ENCODE measurements around the gene SNPH. TPM values are rescaled to one million over a fixed set of nuclear protein-coding genes. Genes with fewer than 3 reads are reported as not detected.

The SNPH gene
- total and polyA plus RNA-seq, 2 of the 8 experiments (the other 6 are each of a cell fraction or from before 2014, with no cell fraction given), result 0.98 to 4.9 TPM

DNA sequence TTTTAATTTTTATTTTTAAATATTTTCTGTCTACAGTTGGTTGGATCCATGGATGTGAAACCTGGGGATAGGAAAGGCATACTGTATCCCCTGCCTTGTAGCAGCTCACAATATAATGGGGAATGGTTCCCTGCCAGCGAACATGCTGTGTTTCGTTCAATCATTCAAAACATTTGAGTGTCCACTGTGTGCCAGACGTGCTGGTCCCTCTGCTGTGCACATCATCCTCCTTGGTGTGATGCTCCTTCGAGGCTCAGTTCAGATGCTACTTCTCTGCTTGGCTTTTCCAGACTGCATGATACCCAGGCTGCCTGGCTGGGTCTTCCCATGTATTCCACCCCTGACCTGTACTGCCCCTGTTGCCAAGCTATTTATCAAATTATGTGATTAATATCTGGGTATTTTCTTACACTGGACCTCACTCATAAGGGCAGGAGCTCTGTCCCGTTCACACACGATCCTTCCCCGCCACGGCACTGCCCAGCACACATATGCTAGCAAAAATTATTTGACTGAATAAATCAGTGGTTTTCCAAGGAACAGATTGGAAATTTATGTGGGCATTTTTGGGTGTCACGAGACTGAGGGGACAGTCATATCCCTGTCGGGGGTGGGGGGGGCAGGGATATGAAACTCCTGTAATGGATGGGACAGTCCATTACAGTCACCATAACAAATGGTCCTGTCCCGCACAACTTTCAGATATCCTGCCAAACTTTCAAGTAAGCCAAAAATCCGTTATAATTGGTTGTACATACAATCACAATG, 57.9 kb downstream of the SNPH start:
- H2BK15ac ChIP-seq (ENCODE audit: low read length), result no peak overlapping the region
- 0 out of 8 replicates have a peak, but pooled peaks cover 0 to 3% (median 0%) of the 10 kb centered on the region in 4 experiments for H3K36me3 ChIP-seq (ENCODE audit: control insufficient read depth in 2 of 4, insufficient read depth in 4 of 4, low read length in 3 of 4)
- peaks cover 2 to 13% (median 5%) of the 10 kb centered on the region in 4 experiments; a peak in 6 of 7 replicates for H3K4me1 ChIP-seq (replicated peaks in 1 of 4; ENCODE audit: control insufficient read depth in 3 of 4, insufficient read depth in 4 of 4, low read length in 3 of 4)
- H3K56ac ChIP-seq (replicated peaks; ENCODE audit: insufficient read length, low read depth, low read length), result no peak overlapping the region
- peak in 1 of 2 experiments; percentile 33 for DNase-seq (ENCODE audit: low read depth in 1 of 2, low spot score in 2 of 2)
- FAIRE-seq, result no peak
- H3K9ac ChIP-seq (replicated peaks in 1 of 4; ENCODE audit: extremely low read depth in 1 of 4, low read depth in 3 of 4, low read length in 3 of 4), result no peak overlapping the region
- H3K27ac ChIP-seq (ENCODE audit: low read depth, low read length), result no peak overlapping the region
- no peak overlapping the region for H3K18ac ChIP-seq (ENCODE audit: extremely low read depth, low read length)
- peaks cover 4 to 21% of the 10 kb centered on the region in 2 experiments for H4K20me1 ChIP-seq (replicated peaks in 1 of 2; ENCODE audit: control insufficient read depth in 1 of 2, insufficient read depth in 2 of 2, low read length in 2 of 2)
- peaks cover 20% of the 10 kb centered on the region for H3K79me1 ChIP-seq (ENCODE audit: low read depth, low read length)
- H4K5ac ChIP-seq (ENCODE audit: insufficient read length, low read depth, low read length), result no peak overlapping the region
- no peak overlapping the region for H3K23ac ChIP-seq (ENCODE audit: insufficient read length)
- H3K79me2 ChIP-seq (ENCODE audit: control insufficient read depth in 1 of 2, insufficient read depth in 2 of 2, low read length in 2 of 2), result peaks cover 18 to 37% of the 10 kb centered on the region in 2 experiments
- no peak overlapping the region for H3K4me3 ChIP-seq (ENCODE audit: extremely low read depth in 1 of 4, insufficient read depth in 2 of 4, low read depth in 3 of 4, low read length in 4 of 4)
- no peak overlapping the region for H2BK20ac ChIP-seq (ENCODE audit: low read length)
- no peaks in the 10 kb centered on the region for H3K9me3 ChIP-seq (ENCODE audit: insufficient read depth in 2 of 2, low read depth in 1 of 2, low read length in 1 of 2)
- H2BK5ac ChIP-seq (ENCODE audit: low read depth, low read length), result no peak overlapping the region
- WGBS, 2 experiments (ENCODE audit: extremely low coverage in 1 of 2, insufficient coverage in 1 of 2, insufficient read length in 1 of 2, insufficient replicate concordance in 2 of 2, low coverage in 1 of 2, low lambda C conversion rate in 2 of 2, missing lambda C conversion rate in 1 of 2), result 83% methylated on average over 12 of the region's 12 CpGs; no CpG with 5 or more reads in 1 of the 2 experiments
- ChIA-PET POLR2A (ENCODE audit: partially characterized antibody) (interaction anchor here (0.6 to 6.5 kb wide), 6 partner anchors 20 to 67 kb away, joined by 3 to 34 read pairs (median 5); no protein-coding TSS in a partner anchor), CTCF (ENCODE audit: partially characterized antibody) (interaction anchor here (0.7 to 3.6 kb wide), 5 partner anchors 12 to 143 kb away, joined by 3 to 28 read pairs (median 3); no protein-coding TSS in a partner anchor)
- H3K4ac ChIP-seq (replicated peaks; ENCODE audit: insufficient read length, low read depth, low read length), result no peak overlapping the region
- H4K8ac ChIP-seq (ENCODE audit: extremely low read depth, insufficient read depth, low read length), result 0 out of 2 replicates have a peak overlapping the region, but pooled peaks have one; percentile 6
- H3K14ac ChIP-seq (ENCODE audit: insufficient read length), result no peak overlapping the region
- peaks cover 10% of the 10 kb centered on the region for H3K23me2 ChIP-seq (ENCODE audit: low read depth, low read length)
- no peak overlapping the region for H2BK120ac ChIP-seq (replicated peaks; ENCODE audit: low read depth, low read length)
- no peak overlapping the region for H2AFZ ChIP-seq (ENCODE audit: low read length)
- no peak overlapping the region for H4K91ac ChIP-seq (replicated peaks; ENCODE audit: insufficient read length, low read length)
- H2BK12ac ChIP-seq (ENCODE audit: low read depth, low read length), result no peak overlapping the region; the same call in 1 of the 2 replicates
- H3K27me3 ChIP-seq (replicated peaks in 1 of 4; ENCODE audit: control insufficient read depth in 3 of 4, extremely low read depth in 1 of 4, insufficient read depth in 3 of 4, low read length in 3 of 4), result no peaks in the 10 kb centered on the region
- peak overlapping the region in 1 of 2 experiments; percentile 77; a peak in 1 of 4 replicates for H3K4me2 ChIP-seq (ENCODE audit: insufficient read depth in 1 of 2, low read depth in 2 of 2, low read length in 2 of 2)
- no peak overlapping the region; the same call in 1 of the 2 replicates for H2AK5ac ChIP-seq (ENCODE audit: low read depth, low read length)
- TF ChIP-seq CREB1 (IDR thresholded peaks at IDR 0.05) (no peak), EGR1 (IDR thresholded peaks at IDR 0.05; ENCODE audit: borderline replicate concordance, low read depth, low read length) (no peak), CEBPB (IDR thresholded peaks at IDR 0.05; ENCODE audit: low read depth, low read length) (no peak), ZNF274 (IDR thresholded peaks at IDR 0.05; ENCODE audit: borderline replicate concordance, extremely low read depth, low read length) (no peak), HDAC6 (IDR thresholded peaks at IDR 0.05; ENCODE audit: low read depth, low read length) (no peak), CTBP2 (IDR thresholded peaks at IDR 0.05; ENCODE audit: borderline replicate concordance, insufficient read depth, insufficient read length, low read length) (no peak), CHD2 (IDR thresholded peaks at IDR 0.05; ENCODE audit: low read length) (no peak)
- TF ChIP-seq, protein P1, sequence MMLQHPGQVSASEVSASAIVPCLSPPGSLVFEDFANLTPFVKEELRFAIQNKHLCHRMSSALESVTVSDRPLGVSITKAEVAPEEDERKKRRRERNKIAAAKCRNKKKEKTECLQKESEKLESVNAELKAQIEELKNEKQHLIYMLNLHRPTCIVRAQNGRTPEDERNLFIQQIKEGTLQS (IDR thresholded peaks at IDR 0.05; ENCODE audit: insufficient read depth, low read depth, low read length), result no peak
- TF ChIP-seq, protein P2, sequence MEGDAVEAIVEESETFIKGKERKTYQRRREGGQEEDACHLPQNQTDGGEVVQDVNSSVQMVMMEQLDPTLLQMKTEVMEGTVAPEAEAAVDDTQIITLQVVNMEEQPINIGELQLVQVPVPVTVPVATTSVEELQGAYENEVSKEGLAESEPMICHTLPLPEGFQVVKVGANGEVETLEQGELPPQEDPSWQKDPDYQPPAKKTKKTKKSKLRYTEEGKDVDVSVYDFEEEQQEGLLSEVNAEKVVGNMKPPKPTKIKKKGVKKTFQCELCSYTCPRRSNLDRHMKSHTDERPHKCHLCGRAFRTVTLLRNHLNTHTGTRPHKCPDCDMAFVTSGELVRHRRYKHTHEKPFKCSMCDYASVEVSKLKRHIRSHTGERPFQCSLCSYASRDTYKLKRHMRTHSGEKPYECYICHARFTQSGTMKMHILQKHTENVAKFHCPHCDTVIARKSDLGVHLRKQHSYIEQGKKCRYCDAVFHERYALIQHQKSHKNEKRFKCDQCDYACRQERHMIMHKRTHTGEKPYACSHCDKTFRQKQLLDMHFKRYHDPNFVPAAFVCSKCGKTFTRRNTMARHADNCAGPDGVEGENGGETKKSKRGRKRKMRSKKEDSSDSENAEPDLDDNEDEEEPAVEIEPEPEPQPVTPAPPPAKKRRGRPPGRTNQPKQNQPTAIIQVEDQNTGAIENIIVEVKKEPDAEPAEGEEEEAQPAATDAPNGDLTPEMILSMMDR (IDR thresholded peaks at IDR 0.05; ENCODE audit: control extremely low read depth in 1 of 3, insufficient read depth in 1 of 3, low read depth in 1 of 3, low read length in 3 of 3), result no peak

Measured in H1 (cell line).